H1 (cell line): ENCODE results near the gene KRT7. TPM values are rescaled to one million over a fixed set of nuclear protein-coding genes. Genes with fewer than 3 reads are reported as not detected.

Source experiments
- CTBP2 ChIP-seq: IDR thresholded peaks from 2 replicates; pipeline ENCODE4 v1.7.0; 2011; ENCODE audit warnings: borderline replicate concordance, mild to moderate bottlenecking, moderate library complexity, mixed read lengths, low read length; ENCODE audit not compliant: insufficient read depth, insufficient read length
- RFX5 ChIP-seq: IDR thresholded peaks from 2 replicates; pipeline ENCODE4 v1.6.1; 2011; ENCODE audit warnings: low read depth, low read length, improper control_type of control experiment, borderline replicate concordance
- SIX5 ChIP-seq: IDR thresholded peaks from 2 replicates; pipeline ENCODE4 v1.6.1; 2011; ENCODE audit warnings: mild to moderate bottlenecking, low read depth, low read length
- SP4 ChIP-seq: IDR thresholded peaks from 2 replicates; pipeline ENCODE4 v1.6.1; 2012; ENCODE audit warnings: low read length, inconsistent platforms
- polyA plus RNA-seq, 7 experiments: library from polyadenylated mRNA; depleted of rRNA in 3 of 7; stranded (reverse) in 5 of 7; unstranded in 2 of 7; fragments of >200 nt in 5 of 7; fragments of 200-250 nt in 2 of 7; gene quantifications; 1 replicate in 5 of 7; 2 replicates in 1 of 7; 4 replicates in 1 of 7; pipeline versions ENCODE4 v1.2.1 to v1.2.3, GENCODE V29; 2011 to 2013; ENCODE audit warnings: missing spikeins in 2 of 7, mixed read lengths in 2 of 7
- total RNA-seq: library from RNA; stranded (reverse); fragmentation: NEBNext Ultra II Directional; extraction: Animal tissue kit (Norgen Biotek cat#: 25700); gene quantifications from 2 replicates; pipeline ENCODE4 v1.2.1, GENCODE V29; 2021

The KRT7 gene
- total and polyA plus RNA-seq, 2 of the 8 experiments (the other 6 are each of a cell fraction or from before 2014, with no cell fraction given), result 13.2 to 19.0 TPM

DNA sequence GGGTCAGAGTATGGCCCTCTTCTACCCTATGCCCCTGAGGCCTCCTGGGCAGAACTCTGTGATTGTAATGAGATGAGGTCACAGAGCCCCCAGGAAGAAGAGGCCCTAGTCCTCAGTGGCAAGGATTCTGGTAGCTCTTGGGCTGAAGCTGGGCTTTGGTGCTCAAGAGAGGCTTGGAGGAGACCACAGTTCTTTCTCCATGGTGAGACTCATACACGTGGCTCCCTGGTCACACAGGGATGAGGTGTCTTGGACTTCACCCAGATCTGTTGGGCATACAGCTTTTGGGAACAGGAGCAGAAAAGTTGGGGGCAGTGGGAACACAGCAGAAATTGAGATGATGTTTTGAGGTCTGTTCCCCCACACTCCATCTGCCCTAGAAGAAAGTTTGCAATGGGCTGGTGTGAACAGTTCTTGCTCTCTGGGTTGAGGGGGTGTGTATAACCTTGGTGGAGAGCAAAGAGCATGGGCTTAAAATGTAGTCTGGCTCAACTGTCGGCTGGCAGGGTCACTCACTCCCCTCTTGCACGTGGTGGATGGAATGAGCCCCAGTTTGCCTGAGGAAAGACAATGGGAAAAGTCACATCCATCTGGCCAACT is 41.6 kb downstream of the KRT7 start, which contains the start of gene KRT86 (continued):
- TF ChIP-seq CTBP2 (no peak), SIX5 (no peak), RFX5 (no peak), SP4 (no peak)
